ENCODE data around the gene SFXN3. TPM values are rescaled to one million over a fixed set of nuclear protein-coding genes. Genes with fewer than 3 reads are reported as not detected.

SFXN3 gene
- total and polyA plus RNA-seq, 10 of the 15 experiments (the other 5 are each of a cell fraction or from before 2014, with no cell fraction given), result 0.05 to 11.3 (median 1.2) TPM

DNA sequence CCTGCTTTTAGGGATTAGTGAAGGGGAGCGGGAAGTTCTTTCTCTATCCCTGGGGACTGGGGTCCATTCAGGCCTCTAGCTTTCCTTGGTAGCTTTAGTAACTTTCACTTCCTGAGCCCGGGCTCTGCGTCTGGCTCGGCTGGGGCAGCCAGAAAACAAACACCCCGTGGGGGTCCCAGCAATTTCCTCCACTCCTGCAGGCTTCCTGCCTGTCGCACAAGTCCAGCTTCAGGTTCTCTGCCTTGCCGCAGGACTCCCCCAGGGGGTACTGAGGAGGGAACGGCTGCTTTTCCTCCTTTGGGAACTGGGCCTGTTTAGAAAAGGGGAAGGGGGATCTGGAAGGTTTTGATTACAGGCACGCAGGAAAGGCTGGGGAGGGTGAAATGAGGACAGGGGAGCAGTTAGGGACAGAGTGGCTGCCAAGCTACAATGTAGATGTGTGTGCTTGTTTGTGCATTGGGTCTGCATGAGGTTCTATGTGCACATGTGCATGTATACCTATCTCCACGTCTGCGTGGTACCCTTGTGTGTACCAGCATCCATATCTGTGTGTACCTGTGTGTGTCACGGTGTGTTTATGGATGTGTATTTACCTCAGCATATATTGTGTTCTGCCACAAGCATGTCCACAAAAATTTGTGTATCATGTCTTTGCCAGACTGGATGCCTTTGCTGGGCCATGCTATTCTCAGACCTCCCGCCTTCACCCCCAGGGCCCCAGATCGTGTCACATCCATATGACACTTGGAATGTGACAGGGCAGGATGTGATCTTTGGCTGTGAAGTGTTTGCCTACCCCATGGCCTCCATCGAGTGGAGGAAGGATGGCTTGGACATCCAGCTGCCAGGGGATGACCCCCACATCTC, 32.7 kb downstream of the SFXN3 start:
- no peak for FAIRE-seq
- POLR2A ChIA-PET, result interaction anchor here (0.5 to 5.2 kb wide), 4 partner anchors 13 to 649 kb away, joined by 3 to 42 read pairs (median 18); no protein-coding TSS in a partner anchor
- H3K36me3 ChIP-seq (ENCODE audit: control insufficient read depth in 2 of 2, insufficient read depth in 2 of 2, low read length in 1 of 2), result no peaks in the 10 kb centered on the region
- H3K27me3 ChIP-seq (replicated peaks in 1 of 2; ENCODE audit: control insufficient read depth in 2 of 2, insufficient read depth in 2 of 2, low read length in 1 of 2), result peaks cover 2 to 3% of the 10 kb centered on the region in 2 experiments; a peak in 1 of 4 replicates
- no peak for ATAC-seq
- in situ Hi-C loops (cut with MboI), result no loop called here
- no TSS peak for BruUV-seq (replicated peaks)
- RAD21 ChIA-PET (ENCODE audit: unreplicated experiment), result interaction anchor here (2.5 to 7.5 kb wide), 2 partner anchors 13 to 21 kb away, joined by 17 to 68 read pairs; no protein-coding TSS in a partner anchor
- H3K9me3 ChIP-seq (replicated peaks; ENCODE audit: control insufficient read depth, insufficient read depth, low read length), result no peaks in the 10 kb centered on the region
- H3K4me3 ChIP-seq, result no peak overlapping the region
- no peak for DNase-seq (ENCODE audit: low read depth, low spot score)
- SMC1A ChIA-PET (ENCODE audit: uncharacterized antibody, unreplicated experiment), result interaction anchor here (1.2 to 2.9 kb wide), 3 partner anchors 13 to 78 kb away, joined by 3 to 16 read pairs (median 5); no protein-coding TSS in a partner anchor
- no peak overlapping the region for H3K9ac ChIP-seq (ENCODE audit: control insufficient read depth, insufficient read depth, low read length)
- TF ChIP-seq CEBPB (IDR thresholded peaks at IDR 0.05; ENCODE audit: borderline replicate concordance in 1 of 2, low read depth in 2 of 2, low read length in 2 of 2) (no peak), SUPT20H (IDR thresholded peaks at IDR 0.05; ENCODE audit: borderline replicate concordance, control insufficient read depth, low read depth, low read length) (no peak), SUZ12 (IDR thresholded peaks at IDR 0.05; ENCODE audit: unreplicated experiment) (no peak), MEF2A (IDR thresholded peaks at IDR 0.05; ENCODE audit: insufficient read depth, low read depth, low read length) (no peak), BHLHE40 (IDR thresholded peaks at IDR 0.05; ENCODE audit: borderline replicate concordance in 1 of 2, low read depth in 2 of 2, low read length in 1 of 2) (no peak), NBN (IDR thresholded peaks at IDR 0.05) (no peak), ATF3 (IDR thresholded peaks at IDR 0.05; ENCODE audit: borderline replicate concordance, extremely low read depth, low read depth, low read length) (no peak), RELA (IDR thresholded peaks at IDR 0.05; ENCODE audit: borderline replicate concordance, partially characterized antibody) (no peak), TCF7 (IDR thresholded peaks at IDR 0.05; ENCODE audit: borderline replicate concordance) (no peak), MAX (IDR thresholded peaks at IDR 0.05; ENCODE audit: low read depth, low read length) (no peak), LARP7 (IDR thresholded peaks at IDR 0.05) (no peak), HSF1 (IDR thresholded peaks at IDR 0.05; ENCODE audit: low read depth, low read length) (no peak), HDGF (IDR thresholded peaks at IDR 0.05) (no peak), POLR2A (IDR thresholded peaks at IDR 0.05; ENCODE audit: low read depth, low read length) (no peak), SIX5 (IDR thresholded peaks at IDR 0.05; ENCODE audit: low read depth, low read length, severe bottlenecking) (no peak), SIN3A (IDR thresholded peaks at IDR 0.05; ENCODE audit: low read depth, low read length) (no peak), FOS (IDR thresholded peaks at IDR 0.05; ENCODE audit: borderline replicate concordance, extremely low read depth, insufficient read length) (no peak)
- TF ChIP-seq, protein P1, sequence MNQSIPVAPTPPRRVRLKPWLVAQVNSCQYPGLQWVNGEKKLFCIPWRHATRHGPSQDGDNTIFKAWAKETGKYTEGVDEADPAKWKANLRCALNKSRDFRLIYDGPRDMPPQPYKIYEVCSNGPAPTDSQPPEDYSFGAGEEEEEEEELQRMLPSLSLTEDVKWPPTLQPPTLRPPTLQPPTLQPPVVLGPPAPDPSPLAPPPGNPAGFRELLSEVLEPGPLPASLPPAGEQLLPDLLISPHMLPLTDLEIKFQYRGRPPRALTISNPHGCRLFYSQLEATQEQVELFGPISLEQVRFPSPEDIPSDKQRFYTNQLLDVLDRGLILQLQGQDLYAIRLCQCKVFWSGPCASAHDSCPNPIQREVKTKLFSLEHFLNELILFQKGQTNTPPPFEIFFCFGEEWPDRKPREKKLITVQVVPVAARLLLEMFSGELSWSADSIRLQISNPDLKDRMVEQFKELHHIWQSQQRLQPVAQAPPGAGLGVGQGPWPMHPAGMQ (IDR thresholded peaks at IDR 0.05; ENCODE audit: borderline replicate concordance), result no peak
- TF ChIP-seq, protein P2, sequence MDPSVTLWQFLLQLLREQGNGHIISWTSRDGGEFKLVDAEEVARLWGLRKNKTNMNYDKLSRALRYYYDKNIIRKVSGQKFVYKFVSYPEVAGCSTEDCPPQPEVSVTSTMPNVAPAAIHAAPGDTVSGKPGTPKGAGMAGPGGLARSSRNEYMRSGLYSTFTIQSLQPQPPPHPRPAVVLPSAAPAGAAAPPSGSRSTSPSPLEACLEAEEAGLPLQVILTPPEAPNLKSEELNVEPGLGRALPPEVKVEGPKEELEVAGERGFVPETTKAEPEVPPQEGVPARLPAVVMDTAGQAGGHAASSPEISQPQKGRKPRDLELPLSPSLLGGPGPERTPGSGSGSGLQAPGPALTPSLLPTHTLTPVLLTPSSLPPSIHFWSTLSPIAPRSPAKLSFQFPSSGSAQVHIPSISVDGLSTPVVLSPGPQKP (IDR thresholded peaks at IDR 0.05; ENCODE audit: low read depth, low read length), result no peak
- H4K20me1 ChIP-seq (ENCODE audit: control insufficient read depth, insufficient read depth), result no peaks in the 10 kb centered on the region
- H3K79me2 ChIP-seq (ENCODE audit: control insufficient read depth, insufficient read depth, low read length), result peaks cover 18% of the 10 kb centered on the region
- peaks cover 45% of the 10 kb centered on the region for H3K4me1 ChIP-seq (ENCODE audit: control insufficient read depth, insufficient read depth, low read length)
- peak overlapping the region; percentile 17; the same call in 1 of the 2 replicates for H2AFZ ChIP-seq (ENCODE audit: control insufficient read depth, low read depth, low read length)
- 49% methylated on average over 14 of the region's 15 CpGs for WGBS (ENCODE audit: insufficient coverage, insufficient replicate concordance, low lambda C conversion rate, missing lambda C conversion rate)
- CTCF ChIA-PET, result interaction anchor here (0.6 to 23.4 kb wide), 6 partner anchors 12 to 78 kb away, joined by 3 to 885 read pairs (median 6); partner anchors contain the start of genes KAZALD1, PDZD7 and SFXN3
- intact Hi-C loops (cut with micrococcal nuclease; ENCODE audit: unreplicated experiment), result no loop called here
- H3K27ac ChIP-seq (ENCODE audit: control insufficient read depth, insufficient read depth), result no peak overlapping the region
- peak overlapping the region; percentile 82 for H3K4me2 ChIP-seq (ENCODE audit: control insufficient read depth, insufficient read depth)
